Heart left ventricle (tissue), 16 donors: ENCODE data around the gene PRX. TPM values are rescaled to one million over a fixed set of nuclear protein-coding genes. Genes with fewer than 3 reads are reported as not detected.

Experiments
- ATAC-seq, 4 donors: fragments of 200-7000 bp; cut with Tn5 transposase; one replicate each; pipeline ENCODE4 v1.9.1; 2020 to 2022; ENCODE audit warnings: moderate library complexity in 4 of 4, mild to moderate bottlenecking in 3 of 4, moderate number of reproducible peaks in 1 of 4
- DNase-seq, 5 donors: peaks; one replicate each; pipeline ENCODE4 v3.0.0-alpha.2; 2020
- H3K27ac ChIP-seq, 12 donors: fragments of 200-600 bp; sonication (generic) in 4 of 12; one replicate each; pipeline versions ENCODE4 v1.5.0 to v1.8.0; 2016 to 2022; ENCODE audit warnings: mild to moderate bottlenecking in 2 of 12
- H3K27me3 ChIP-seq, 9 donors: fragments of 200-600 bp; sonication (generic) in 2 of 9; one replicate each; pipeline versions ENCODE4 v1.5.1 to v1.8.0; 2016 to 2022; ENCODE audit warnings: mild to moderate bottlenecking in 3 of 9
- H3K36me3 ChIP-seq, 9 donors: fragments of 200-600 bp; sonication (generic) in 2 of 9; one replicate each; pipeline versions ENCODE4 v1.5.0 to v1.8.0; 2018 to 2022; ENCODE audit warnings: mild to moderate bottlenecking in 2 of 9
- H3K4me1 ChIP-seq, 12 donors: fragments of 200-600 bp; sonication (generic) in 4 of 12; one replicate each; pipeline versions ENCODE4 v1.5.0 to v1.8.0; 2016 to 2022; ENCODE audit warnings: mild to moderate bottlenecking in 3 of 12
- H3K4me3 ChIP-seq, 12 donors: fragments of 200-600 bp; sonication (generic) in 4 of 12; one replicate each; pipeline versions ENCODE4 v1.5.0 to v1.8.0; 2017 to 2022; ENCODE audit warnings: mild to moderate bottlenecking in 9 of 12, moderate library complexity in 4 of 12
- H3K9me3 ChIP-seq, 12 donors: fragments of 200-600 bp; sonication (generic) in 4 of 12; one replicate each; pipeline versions ENCODE4 v1.5.0 to v1.8.0; 2016 to 2022; ENCODE audit warnings: mild to moderate bottlenecking in 1 of 12
- CTCF ChIP-seq, 12 donors: fragments of 200-600 bp; sonication (generic) in 4 of 12; IDR thresholded peaks; one replicate each; pipeline versions ENCODE4 v1.5.0 to v1.8.0; 2018 to 2022; ENCODE audit warnings: antibody characterized with exemption in 12 of 12, mild to moderate bottlenecking in 5 of 12
- POLR2A ChIP-seq, 2 donors: fragments of 450-650 bp; IDR thresholded peaks; one replicate each; pipeline ENCODE4 v1.6.1; 2017; ENCODE audit warnings: antibody characterized with exemption in 2 of 2, mild to moderate bottlenecking in 2 of 2, moderate library complexity in 2 of 2
- WGBS, 4 donors: extraction: QIAGEN DNeasy Blood & Tissue Kit in 2 of 4; methylation state at CpG; one replicate each; pipeline versions ENCODE4 v1.1.5 to v1.1.7; 2013 to 2018; 5-methylcytosine and 5-hydroxymethylcytosine counted together
- intact Hi-C, 10 donors: fragments of 100-400 bp; cut with DNase I; formaldehyde crosslinking; loops; one replicate each; pipeline versions ENCODE4 v1.11.1 to v1.14.2; 2022
- polyA plus RNA-seq, 2 donors: library from polyadenylated mRNA; stranded (reverse); fragments of 200-250 nt; gene quantifications; one replicate each; pipeline ENCODE4 v1.2.3, GENCODE V29; 2013
- total RNA-seq, 9 donors: library from RNA; depleted of rRNA in 2 of 9; stranded (reverse); fragments of >200 nt in 2 of 9; fragmentation: NEBNext Ultra II Directional in 3 of 9; extraction: Animal tissue kit (Norgen Biotek cat#: 25700) in 3 of 9; gene quantifications; one replicate each; pipeline versions ENCODE4 v1.1.0 to v1.2.4, GENCODE V29; 2016 to 2023
- donor health status: ischemic (EF 13 %, LVEDD 7.1; RV severe dilation, severe dysfunction).
- donor health status: healthy with polysubstance abuse.
- donor health status: DM: no; HTN: yes; CAD: no.
- donor health status: DM: no; HTN: no; CAD: no.
- donor health status: ischemic (EF 25% LVEDD 6.9; RV normal size, moderate dysfunction).
- donor health status: ischemic (EF 25% LVEDD 5.7; RV mildly dilated, moderate dysfunction).
- donor health status: healthy.
- donor health status: DM: yes; HTN: yes; CAD: no.
- donor health status: ischemic (EF 35%, LVEDD 5.7; RV mildly dilated, moderate dysfunction).
- donor health status: nonischemic (EF 11% LVEDD 7.7; RV severe dilation, severe dysfunction).
- donor health status: DM: yes; HTN: yes; CAD: no.
- donor health status: PGD.
- donor health status: ischemic (EF 29% LVEDD 5.4; RV normal size, mild dysfunction).
- donor health status: nonischemic (EF 23%, LVEDD 6.1; RV moderate dilation, normal function).

PRX gene
- total and polyA plus RNA-seq, 11 donors, result 2.5 to 4.6 (median 3.1) TPM

- H3K27me3 ChIP-seq, result no peaks in the 10 kb centered on the region
- 86 to 89% (median 87%) methylated on average over 28 of the region's 28 CpGs for WGBS, 4 donors
- intact Hi-C loops, result no loop called here
These were observed 29.4 kb downstream of the PRX start for GRCh38 chr19:40383668-40384248.

GRCh38 chr19:40381321-40381720 is 31.9 kb downstream of the PRX start:
- Histone ChIP-seq H3K4me1 (no peaks in the 10 kb centered on the region), H3K27me3 (no peaks in the 10 kb centered on the region), H3K9me3 (no peaks in the 10 kb centered on the region), H3K27ac (no peak overlapping the region), H3K4me3 (no peak overlapping the region), H3K36me3 (peaks cover 0 to 35% (median 20%) of the 10 kb centered on the region in 9 donors)
- ATAC-seq (no peak), DNase-seq (no peak)
- 72 to 86% (median 80%) methylated on average over 3 of the region's 3 CpGs for WGBS, 4 donors
- intact Hi-C loops, result no loop called here
- TF ChIP-seq CTCF (IDR thresholded peaks at IDR 0.05) (no peak), POLR2A (IDR thresholded peaks at IDR 0.05) (no peak)

More at GRCh38 chr19:40383668-40384248, 29.4 kb downstream of the PRX start:
- no peak for TF ChIP-seq CTCF (IDR thresholded peaks at IDR 0.05)
- no peak for TF ChIP-seq POLR2A (IDR thresholded peaks at IDR 0.05)
- no peaks in the 10 kb centered on the region for H3K9me3 ChIP-seq
- DNase-seq (no peak), ATAC-seq (no peak)
- no peak overlapping the region for H3K4me3 ChIP-seq
- no peak overlapping the region for H3K27ac ChIP-seq
- H3K36me3 ChIP-seq, result peaks cover 0 to 18% (median 4%) of the 10 kb centered on the region in 9 donors
- H3K4me1 ChIP-seq, result no peaks in the 10 kb centered on the region

- no peak overlapping the region for H3K27ac ChIP-seq
- peaks cover 0 to 42% (median 27%) of the 10 kb centered on the region in 9 donors for H3K36me3 ChIP-seq
- H3K4me3 ChIP-seq, result no peak overlapping the region
- H3K9me3 ChIP-seq, result no peaks in the 10 kb centered on the region
- WGBS, 4 donors, result 88 to 91% (median 90%) methylated on average over 21 to 37 of the region's 37 CpGs
- DNase-seq, result no peak
- no peaks in the 10 kb centered on the region for H3K4me1 ChIP-seq
- TF ChIP-seq CTCF (IDR thresholded peaks at IDR 0.05) (no peak), POLR2A (IDR thresholded peaks at IDR 0.05) (no peak)
- intact Hi-C loops, result no loop called here
- no peak for ATAC-seq
- H3K27me3 ChIP-seq, result no peaks in the 10 kb centered on the region
These were observed 32.8 kb downstream of the PRX start for GRCh38 chr19:40380199-40381037.

- Histone ChIP-seq H3K36me3 (peaks cover 0 to 48% (median 34%) of the 10 kb centered on the region in 9 donors), H3K4me3 (no peak overlapping the region), H3K9me3 (no peaks in the 10 kb centered on the region), H3K27me3 (no peaks in the 10 kb centered on the region), H3K4me1 (no peaks in the 10 kb centered on the region), H3K27ac (no peak overlapping the region)
- intact Hi-C loops, result no loop called here
- TF ChIP-seq POLR2A (IDR thresholded peaks at IDR 0.05), result no peak
- TF ChIP-seq CTCF (IDR thresholded peaks at IDR 0.05), result no peak
- 82 to 87% (median 84%) methylated on average over 9 to 11 of the region's 11 CpGs for WGBS, 4 donors
- DNase-seq (no peak), ATAC-seq (no peak)
These were observed 33.6 kb downstream of the PRX start for GRCh38 chr19:40379446-40380198.
